NCI-H1048 (cell line): ENCODE data around the gene RDH5.
"Not testable (repeated sequence)": the region's sequence is repeated elsewhere in the genome, so short reads cannot be mapped to it uniquely, and the experiment has no call there.

Experiments
- DNase-seq: peaks from one replicate; lab custom pipeline; 2025; lab: John Stamatoyannopoulos, UW

The RDH5 gene

DNA sequence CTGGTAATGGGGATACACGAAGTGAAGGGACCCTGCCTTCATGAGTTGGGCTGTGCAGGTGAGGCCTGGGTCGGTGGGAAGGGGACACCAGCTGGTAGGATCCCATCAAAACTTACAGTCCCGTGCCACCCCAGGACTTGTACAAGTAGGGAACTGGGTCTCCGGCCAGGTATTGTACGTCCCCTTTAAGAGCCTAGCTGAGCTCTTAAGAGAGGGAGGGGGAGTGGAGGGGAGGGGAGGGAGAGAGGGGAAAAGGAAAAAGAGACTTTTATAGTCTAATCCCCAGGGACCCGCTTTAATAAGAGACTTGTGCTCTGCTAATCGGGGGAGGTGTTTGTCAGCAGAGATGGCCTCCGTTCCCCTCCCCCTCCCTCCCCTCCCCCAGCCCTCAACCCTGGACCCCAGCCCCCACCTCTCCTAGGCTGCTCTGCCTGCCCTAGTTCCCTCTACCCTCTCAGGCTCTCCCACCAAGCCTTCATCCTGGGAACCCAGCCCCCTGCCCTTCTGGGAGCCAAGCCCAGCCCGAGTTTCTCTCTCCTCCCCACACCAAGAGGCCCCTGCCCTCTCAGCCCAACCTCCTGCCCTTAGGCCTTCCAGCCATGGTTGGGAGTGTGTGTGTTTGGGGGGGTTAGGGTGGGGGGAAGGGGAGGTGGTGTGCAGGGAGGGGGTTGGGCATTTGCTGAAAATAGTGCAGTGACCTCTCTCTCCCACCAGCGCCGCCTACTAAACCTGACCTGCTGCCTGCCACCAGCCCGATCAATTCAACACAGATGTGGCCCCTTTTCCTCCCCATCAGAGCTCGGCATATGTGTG lies 25.4 kb downstream of the RDH5 start:
- DNase-seq, result no peak

- no peak for DNase-seq
These were observed 26.1 kb downstream of the RDH5 start for GRCh38 chr12:55746174-55746912.

GRCh38 chr12:55746913-55747231 lies 26.7 kb downstream of the RDH5 start:
- no peak for DNase-seq

DNA sequence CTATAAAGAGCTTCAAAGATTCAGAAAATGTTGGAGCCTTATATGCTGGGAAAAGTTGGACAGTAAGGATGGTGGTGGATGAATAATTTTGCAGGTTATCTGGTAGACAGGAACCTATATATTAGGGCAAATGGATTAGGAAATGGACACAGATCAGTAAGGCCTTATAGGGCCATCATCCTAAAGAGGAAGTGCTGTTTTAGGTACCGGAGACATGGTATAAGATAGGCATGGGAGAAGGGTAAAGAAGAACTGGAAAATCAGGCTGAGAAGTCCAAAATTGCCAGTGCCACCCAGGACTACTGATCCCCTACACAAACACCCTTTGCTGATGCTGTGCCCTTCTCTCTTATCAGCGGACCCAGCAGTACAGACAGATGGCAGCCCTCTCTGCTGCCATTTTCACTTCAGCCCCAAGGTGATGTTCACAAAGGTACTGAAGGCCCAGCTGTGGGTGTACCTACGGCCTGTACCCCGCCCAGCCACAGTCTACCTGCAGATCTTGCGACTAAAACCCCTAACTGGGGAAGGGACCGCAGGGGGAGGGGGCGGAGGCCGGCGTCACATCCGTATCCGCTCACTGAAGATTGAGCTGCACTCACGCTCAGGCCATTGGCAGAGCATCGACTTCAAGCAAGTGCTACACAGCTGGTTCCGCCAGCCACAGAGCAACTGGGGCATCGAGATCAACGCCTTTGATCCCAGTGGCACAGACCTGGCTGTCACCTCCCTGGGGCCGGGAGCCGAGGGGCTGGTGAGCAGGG lies 28.2 kb downstream of the RDH5 start:
- no peak for DNase-seq

DNA sequence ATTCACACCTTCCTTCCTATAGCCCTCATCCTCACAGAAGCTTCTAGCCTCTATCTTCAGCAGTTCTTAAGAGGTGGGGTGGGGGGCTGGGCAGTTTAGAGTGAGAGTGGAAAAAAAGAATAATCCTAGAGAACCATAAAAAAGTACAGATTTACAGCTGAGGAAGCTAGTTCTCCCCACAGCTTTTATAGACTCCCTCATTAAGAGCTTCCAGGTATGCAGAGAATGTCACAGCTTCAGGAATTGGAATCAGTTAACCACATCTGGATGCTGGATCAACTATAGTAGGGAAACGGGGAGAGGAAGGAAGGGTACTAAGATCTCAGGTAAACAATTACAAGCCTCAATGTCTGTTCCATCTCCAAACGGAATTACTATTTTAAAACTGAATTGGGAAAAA lies 35.1 kb downstream of the RDH5 start:
- DNase-seq, result no peak

- no peak for DNase-seq
These were observed 37.5 kb downstream of the RDH5 start for GRCh38 chr12:55757701-55758100.

DNA sequence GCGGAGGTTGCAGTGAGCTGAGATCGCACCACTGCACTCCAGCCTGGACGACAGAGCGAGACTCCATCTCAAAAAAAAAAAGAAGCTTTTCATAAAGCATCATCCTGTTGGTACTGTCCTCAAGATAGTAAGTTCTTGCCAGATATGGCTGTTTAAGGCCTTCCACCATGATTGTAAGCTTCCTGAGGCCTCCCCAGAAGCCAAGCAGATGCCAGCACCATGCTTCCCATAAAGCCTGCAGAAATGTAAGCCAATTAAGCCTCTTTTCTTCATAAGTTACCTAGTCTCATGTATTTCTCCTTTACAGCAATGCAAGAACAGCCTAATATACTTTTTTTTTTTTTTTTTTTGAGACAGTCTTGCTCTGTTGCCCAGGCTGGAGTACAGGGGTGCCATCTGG lies 38.4 kb downstream of the RDH5 start:
- not testable (repeated sequence) for DNase-seq

DNA sequence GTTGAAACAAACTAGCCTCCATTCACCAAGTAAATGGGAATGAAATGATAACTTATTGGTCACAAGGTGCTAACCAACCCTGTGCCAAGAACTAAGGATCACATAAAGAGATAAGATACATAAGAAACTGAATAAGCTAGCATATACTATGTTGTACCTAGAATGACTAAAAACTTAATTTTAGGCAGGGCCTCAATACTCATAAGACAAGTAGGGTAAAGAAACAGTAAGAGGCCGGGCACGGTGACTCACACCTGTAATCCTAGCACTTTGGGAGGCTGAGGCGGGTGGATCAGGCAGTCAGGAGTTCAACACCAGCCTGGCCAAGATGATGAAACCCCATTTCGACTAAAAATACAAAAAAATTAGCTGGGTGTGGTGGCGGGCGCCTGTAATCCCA lies 40.5 kb downstream of the RDH5 start:
- DNase-seq, result no peak

DNA sequence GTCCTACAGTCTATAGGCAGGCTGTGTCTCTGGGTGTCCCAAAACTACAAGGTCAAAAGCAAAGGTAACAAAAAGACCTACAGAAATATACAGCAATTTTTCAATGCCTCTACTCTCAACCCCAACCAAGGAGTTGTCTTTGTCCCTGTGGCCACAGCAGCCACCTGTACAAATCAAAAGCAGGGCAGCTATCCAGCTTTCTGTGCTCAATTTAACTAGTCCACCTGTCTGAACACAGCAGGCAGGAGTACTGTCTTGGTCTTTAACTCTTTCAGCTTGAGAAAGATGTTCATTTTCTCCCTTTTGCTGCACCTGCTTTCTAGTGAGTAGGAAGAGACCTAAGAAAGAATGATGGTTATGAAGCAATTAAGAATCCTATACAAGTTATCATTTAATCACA lies 42.5 kb downstream of the RDH5 start:
- no peak for DNase-seq

DNA sequence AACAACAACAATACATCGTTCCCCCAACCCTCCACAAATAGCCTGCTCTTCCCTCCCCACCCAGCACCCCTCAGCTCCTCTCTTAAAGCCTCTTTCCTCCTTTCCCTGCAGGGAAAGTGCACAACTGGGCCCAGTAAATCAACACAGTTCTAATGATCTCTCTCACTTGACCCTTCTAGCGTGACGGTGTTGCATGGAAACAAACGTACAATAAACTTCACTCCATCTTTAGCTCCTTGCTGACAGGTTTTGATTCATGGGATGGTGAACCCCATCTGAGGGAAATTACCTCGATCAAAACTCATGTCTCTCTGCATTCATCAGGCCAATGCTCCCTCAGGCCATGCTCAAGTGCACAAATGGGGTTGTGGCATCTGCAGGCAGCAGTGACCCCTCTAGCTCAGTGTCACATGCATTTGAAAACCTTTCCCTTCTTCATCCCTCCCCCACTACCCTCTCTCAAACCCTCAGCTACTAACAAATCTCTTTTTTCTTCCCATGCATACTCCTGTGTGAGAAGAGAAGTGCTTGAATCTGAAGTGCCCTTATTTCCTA lies 45.6 kb downstream of the RDH5 start:
- DNase-seq, result no peak

- DNase-seq, result no peak
These were observed 47.0 kb downstream of the RDH5 start for GRCh38 chr12:55767156-55767555.

DNA sequence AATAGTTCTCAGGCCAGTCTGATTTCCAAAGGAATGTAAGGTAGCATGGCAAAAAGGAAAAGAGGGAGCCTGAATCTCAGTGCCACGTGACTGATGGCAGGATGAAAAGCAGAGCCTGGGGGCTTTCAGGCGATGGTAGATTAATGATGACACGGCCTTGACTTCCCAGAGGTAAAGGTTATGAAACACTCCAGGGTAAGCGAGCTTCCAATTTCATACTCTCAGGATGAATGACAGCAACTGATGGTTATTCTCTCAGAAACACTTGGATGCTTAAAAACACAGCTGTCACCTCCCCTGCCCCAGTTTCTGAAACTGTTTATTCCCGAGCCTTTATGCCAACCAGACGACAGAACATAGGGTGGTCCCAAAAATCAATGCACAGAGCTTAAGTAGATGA lies 51.5 kb downstream of the RDH5 start:
- DNase-seq, result no peak
